Measurements from ENCODE around the gene RNU7-1.

DNA sequence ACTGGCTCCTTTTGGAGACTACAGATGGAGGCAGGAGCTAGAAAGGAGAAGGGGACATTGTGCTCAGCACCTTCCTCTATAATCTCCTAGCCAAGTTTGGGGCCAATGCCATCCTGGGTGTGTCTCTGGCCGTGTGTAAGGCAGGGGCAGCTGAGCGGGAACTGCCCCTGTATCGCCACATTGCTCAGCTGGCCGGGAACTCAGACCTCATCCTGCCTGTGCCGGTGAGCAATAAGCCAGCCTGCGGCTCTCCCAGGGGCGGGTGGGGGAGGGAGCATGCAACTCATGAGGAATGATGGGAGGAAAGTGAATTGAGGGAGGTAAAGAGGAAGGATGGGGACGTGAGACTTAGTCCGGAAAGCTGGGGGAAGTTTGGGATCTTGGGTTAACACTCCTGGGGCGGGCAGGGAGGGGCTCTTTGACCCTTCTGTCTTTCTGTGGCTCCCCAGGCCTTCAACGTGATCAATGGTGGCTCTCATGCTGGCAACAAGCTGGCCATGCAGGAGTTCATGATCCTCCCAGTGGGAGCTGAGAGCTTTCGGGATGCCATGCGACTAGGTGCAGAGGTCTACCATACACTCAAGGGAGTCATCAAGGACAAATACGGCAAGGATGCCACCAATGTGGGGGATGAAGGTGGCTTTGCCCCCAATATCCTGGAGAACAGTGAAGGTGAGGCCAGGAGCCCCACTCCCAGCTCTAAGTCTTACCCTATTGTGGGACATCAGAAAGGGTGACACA lies 26.0 kb upstream of the RNU7-1 start:
- TF ChIP-seq, protein P1, sequence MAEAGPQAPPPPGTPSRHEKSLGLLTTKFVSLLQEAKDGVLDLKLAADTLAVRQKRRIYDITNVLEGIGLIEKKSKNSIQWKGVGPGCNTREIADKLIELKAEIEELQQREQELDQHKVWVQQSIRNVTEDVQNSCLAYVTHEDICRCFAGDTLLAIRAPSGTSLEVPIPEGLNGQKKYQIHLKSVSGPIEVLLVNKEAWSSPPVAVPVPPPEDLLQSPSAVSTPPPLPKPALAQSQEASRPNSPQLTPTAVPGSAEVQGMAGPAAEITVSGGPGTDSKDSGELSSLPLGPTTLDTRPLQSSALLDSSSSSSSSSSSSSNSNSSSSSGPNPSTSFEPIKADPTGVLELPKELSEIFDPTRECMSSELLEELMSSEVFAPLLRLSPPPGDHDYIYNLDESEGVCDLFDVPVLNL (CRISPR knock-in tag; IDR thresholded peaks at IDR 0.05; ENCODE audit: borderline replicate concordance, low read depth): no peak
- TF ChIP-seq TEAD4 (CRISPR knock-in tag; IDR thresholded peaks at IDR 0.05) (no peak), CTCF (IDR thresholded peaks at IDR 0.05) (no peak), CDX4 (CRISPR knock-in tag; IDR thresholded peaks at IDR 0.05; ENCODE audit: borderline replicate concordance) (no peak), ZNF232 (CRISPR knock-in tag; IDR thresholded peaks at IDR 0.05) (no peak), ZNF317 (CRISPR knock-in tag; IDR thresholded peaks at IDR 0.05; ENCODE audit: borderline replicate concordance, low read depth) (no peak), IRF2 (CRISPR knock-in tag; IDR thresholded peaks at IDR 0.05; ENCODE audit: borderline replicate concordance, low read depth) (no peak), FOXK1 (CRISPR knock-in tag; IDR thresholded peaks at IDR 0.05) (no peak), NFE2L1 (CRISPR knock-in tag; IDR thresholded peaks at IDR 0.05) (no peak), NR1H2 (CRISPR knock-in tag; IDR thresholded peaks at IDR 0.05) (no peak)
- TF ChIP-seq, protein P2, sequence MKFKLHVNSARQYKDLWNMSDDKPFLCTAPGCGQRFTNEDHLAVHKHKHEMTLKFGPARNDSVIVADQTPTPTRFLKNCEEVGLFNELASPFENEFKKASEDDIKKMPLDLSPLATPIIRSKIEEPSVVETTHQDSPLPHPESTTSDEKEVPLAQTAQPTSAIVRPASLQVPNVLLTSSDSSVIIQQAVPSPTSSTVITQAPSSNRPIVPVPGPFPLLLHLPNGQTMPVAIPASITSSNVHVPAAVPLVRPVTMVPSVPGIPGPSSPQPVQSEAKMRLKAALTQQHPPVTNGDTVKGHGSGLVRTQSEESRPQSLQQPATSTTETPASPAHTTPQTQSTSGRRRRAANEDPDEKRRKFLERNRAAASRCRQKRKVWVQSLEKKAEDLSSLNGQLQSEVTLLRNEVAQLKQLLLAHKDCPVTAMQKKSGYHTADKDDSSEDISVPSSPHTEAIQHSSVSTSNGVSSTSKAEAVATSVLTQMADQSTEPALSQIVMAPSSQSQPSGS (CRISPR knock-in tag; IDR thresholded peaks at IDR 0.05; ENCODE audit: borderline replicate concordance, low read depth): no peak
- TF ChIP-seq, protein P3, sequence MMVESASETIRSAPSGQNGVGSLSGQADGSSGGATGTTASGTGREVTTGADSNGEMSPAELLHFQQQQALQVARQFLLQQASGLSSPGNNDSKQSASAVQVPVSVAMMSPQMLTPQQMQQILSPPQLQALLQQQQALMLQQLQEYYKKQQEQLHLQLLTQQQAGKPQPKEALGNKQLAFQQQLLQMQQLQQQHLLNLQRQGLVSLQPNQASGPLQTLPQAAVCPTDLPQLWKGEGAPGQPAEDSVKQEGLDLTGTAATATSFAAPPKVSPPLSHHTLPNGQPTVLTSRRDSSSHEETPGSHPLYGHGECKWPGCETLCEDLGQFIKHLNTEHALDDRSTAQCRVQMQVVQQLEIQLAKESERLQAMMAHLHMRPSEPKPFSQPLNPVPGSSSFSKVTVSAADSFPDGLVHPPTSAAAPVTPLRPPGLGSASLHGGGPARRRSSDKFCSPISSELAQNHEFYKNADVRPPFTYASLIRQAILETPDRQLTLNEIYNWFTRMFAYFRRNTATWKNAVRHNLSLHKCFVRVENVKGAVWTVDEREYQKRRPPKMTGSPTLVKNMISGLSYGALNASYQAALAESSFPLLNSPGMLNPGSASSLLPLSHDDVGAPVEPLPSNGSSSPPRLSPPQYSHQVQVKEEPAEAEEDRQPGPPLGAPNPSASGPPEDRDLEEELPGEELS (CRISPR knock-in tag; IDR thresholded peaks at IDR 0.05): no peak

All from WTC11 (cell line).